Measurements from ENCODE around the gene ELAPOR1. TPM values are rescaled to one million over a fixed set of nuclear protein-coding genes. Genes with fewer than 3 reads are reported as not detected.

Gene ELAPOR1
- total and polyA plus RNA-seq, 9 of the 15 experiments (the other 6 are each of a cell fraction or from before 2014, with no cell fraction given) = 0.07 to 1.2 (median 0.18) TPM

- TF ChIP-seq SP2 (IDR thresholded peaks at IDR 0.05; ENCODE audit: extremely low read depth, low read depth, low read length, poor library complexity, severe bottlenecking) (no peak), MTA1 (IDR thresholded peaks at IDR 0.05; ENCODE audit: borderline replicate concordance) (0 out of 2 replicates have a peak, but pooled peaks have one; percentile 29), ZBTB7A (IDR thresholded peaks at IDR 0.05; ENCODE audit: borderline replicate concordance, control insufficient read depth, low read depth, low read length) (peak; percentile 72; the same call in 1 of the 2 replicates), SMAD1 (IDR thresholded peaks at IDR 0.05; ENCODE audit: low read depth, low read length, partially characterized antibody) (peak; percentile 69)
Measured at GRCh38 chr1:109075531-109076490, 38.1 kb upstream of the ELAPOR1 start, which contains the start of gene TAF13 (continued).

GRCh38 chr1:109078317-109078716, 35.6 kb upstream of the ELAPOR1 start:
- Histone ChIP-seq H3K36me3 (ENCODE audit: control insufficient read depth, insufficient read depth, low read length) (no peaks in the 10 kb centered on the region; the same call in 2 of the 3 replicates), H3K27me3 (ENCODE audit: control insufficient read depth in 2 of 2, insufficient read depth in 2 of 2, low read length in 2 of 2) (no peaks in the 10 kb centered on the region), H3K9me3 (replicated peaks; ENCODE audit: control insufficient read depth, insufficient read depth, low read depth, low read length) (no peaks in the 10 kb centered on the region), H3K4me2 (ENCODE audit: insufficient read depth, low read length) (no peak overlapping the region), H2AFZ (ENCODE audit: low read depth, low read length) (peak overlapping the region; percentile 37; the same call in 1 of the 2 replicates), H3K27ac (ENCODE audit: extremely low read depth, low read depth, low read length) (no peak overlapping the region), H3K79me2 (ENCODE audit: control insufficient read depth, insufficient read depth, low read length) (peaks cover 14% of the 10 kb centered on the region), H3K9me1 (ENCODE audit: control insufficient read depth, insufficient read depth, low read length) (no peaks in the 10 kb centered on the region), H3K9ac (ENCODE audit: insufficient read depth in 1 of 2, low read depth in 2 of 2, low read length in 2 of 2) (0 out of 4 replicates have a peak overlapping the region, but pooled peaks of 1 of the 2 experiments have one; percentile 11), H3K4me1 (replicated peaks in 1 of 2; ENCODE audit: control insufficient read depth in 2 of 2, insufficient read depth in 2 of 2, low read length in 2 of 2) (peaks cover 18 to 20% of the 10 kb centered on the region in 2 experiments; a peak in 4 of 5 replicates), H3K4me3 (no peak overlapping the region), H4K20me1 (replicated peaks; ENCODE audit: control insufficient read depth, insufficient read depth, low read length) (no peaks in the 10 kb centered on the region)
- ATAC-seq (no peak), FAIRE-seq (no peak), DNase-seq (ENCODE audit: extremely low read depth in 1 of 4, low spot score in 3 of 4) (no peak)
- POLR2A ChIA-PET = interaction anchor here (1.5 kb wide), 1 partner anchor 12 kb away, joined by 5 read pairs; the partner anchor contains the start of gene TMEM167B
- intact Hi-C loops (cut with micrococcal nuclease) = no loop called here
- BruUV-seq (replicated peaks) = no TSS peak
- CTCF ChIA-PET (ENCODE audit: low intra/inter-chr PET ratio) = no interaction called here
- in situ Hi-C loops (cut with MboI) = no loop called here
- WGBS (ENCODE audit: insufficient coverage, low coverage, missing lambda C conversion rate) = 63% methylated on average over 1 of the region's 1 CpG
- TF ChIP-seq RBBP5 (IDR thresholded peaks at IDR 0.05; ENCODE audit: borderline replicate concordance, insufficient read depth, low read length, poor library complexity, severe bottlenecking) (no peak), TRIM24 (IDR thresholded peaks at IDR 0.05) (no peak), ZFP36 (IDR thresholded peaks at IDR 0.05; ENCODE audit: low read depth, low read length, partially characterized antibody) (no peak), ARID3B (CRISPR knock-in tag; IDR thresholded peaks at IDR 0.05; ENCODE audit: borderline replicate concordance) (no peak), SIN3A (IDR thresholded peaks at IDR 0.05; ENCODE audit: borderline replicate concordance in 2 of 2, control insufficient read depth in 1 of 2, low read depth in 2 of 2, low read length in 2 of 2) (no peak), CREB5 (CRISPR knock-in tag; IDR thresholded peaks at IDR 0.05) (no peak), NEUROD1 (IDR thresholded peaks at IDR 0.05; ENCODE audit: borderline replicate concordance, low read depth, low read length, partially characterized antibody) (no peak), ARHGAP35 (IDR thresholded peaks at IDR 0.05; ENCODE audit: partially characterized antibody) (no peak), JUNB (CRISPR knock-in tag; conservative IDR thresholded peaks at IDR 0.05) (no peak), HNRNPK (IDR thresholded peaks at IDR 0.05; ENCODE audit: low read depth, low read length, poor library complexity, severe bottlenecking) (no peak), CHD2 (IDR thresholded peaks at IDR 0.05; ENCODE audit: low read depth, low read length) (no peak), SNAPC5 (CRISPR knock-in tag; IDR thresholded peaks at IDR 0.05) (no peak)

Data from K562 (cell line).